Cardiac fibroblast (primary cell): ENCODE results near the gene SMG6.

ENCODE experiments used
- DNase-seq, 2 donors: peaks; one replicate each; pipeline versions ENCODE4 v3.0.0 to v3.0.0-alpha.2; 2010; ENCODE audit warnings: low read depth in 2 of 2
- H3K4me3 ChIP-seq, 2 donors: replicated peaks in 1 of 2; 1 replicate in 1 of 2; 2 replicates in 1 of 2; pipeline ENCODE4 v1.5.1; 2011; ENCODE audit warnings: low read depth in 2 of 2, low read length in 2 of 2, mild to moderate bottlenecking in 2 of 2, moderate library complexity in 1 of 2
- TF ChIP-seq, protein P1 (sequence below): IDR thresholded peaks from one replicate; pipeline ENCODE4 v1.5.1; 2011; ENCODE audit warnings: low read depth, mild to moderate bottlenecking, low read length, inconsistent platforms

The SMG6 gene

GRCh38 chr17:2222901-2223616 lies 80.5 kb downstream of the SMG6 start:
- DNase-seq: peak; percentile 74 to 87
- no peak overlapping the region for H3K4me3 ChIP-seq
- TF ChIP-seq, protein P1, sequence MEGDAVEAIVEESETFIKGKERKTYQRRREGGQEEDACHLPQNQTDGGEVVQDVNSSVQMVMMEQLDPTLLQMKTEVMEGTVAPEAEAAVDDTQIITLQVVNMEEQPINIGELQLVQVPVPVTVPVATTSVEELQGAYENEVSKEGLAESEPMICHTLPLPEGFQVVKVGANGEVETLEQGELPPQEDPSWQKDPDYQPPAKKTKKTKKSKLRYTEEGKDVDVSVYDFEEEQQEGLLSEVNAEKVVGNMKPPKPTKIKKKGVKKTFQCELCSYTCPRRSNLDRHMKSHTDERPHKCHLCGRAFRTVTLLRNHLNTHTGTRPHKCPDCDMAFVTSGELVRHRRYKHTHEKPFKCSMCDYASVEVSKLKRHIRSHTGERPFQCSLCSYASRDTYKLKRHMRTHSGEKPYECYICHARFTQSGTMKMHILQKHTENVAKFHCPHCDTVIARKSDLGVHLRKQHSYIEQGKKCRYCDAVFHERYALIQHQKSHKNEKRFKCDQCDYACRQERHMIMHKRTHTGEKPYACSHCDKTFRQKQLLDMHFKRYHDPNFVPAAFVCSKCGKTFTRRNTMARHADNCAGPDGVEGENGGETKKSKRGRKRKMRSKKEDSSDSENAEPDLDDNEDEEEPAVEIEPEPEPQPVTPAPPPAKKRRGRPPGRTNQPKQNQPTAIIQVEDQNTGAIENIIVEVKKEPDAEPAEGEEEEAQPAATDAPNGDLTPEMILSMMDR: no peak

DNA sequence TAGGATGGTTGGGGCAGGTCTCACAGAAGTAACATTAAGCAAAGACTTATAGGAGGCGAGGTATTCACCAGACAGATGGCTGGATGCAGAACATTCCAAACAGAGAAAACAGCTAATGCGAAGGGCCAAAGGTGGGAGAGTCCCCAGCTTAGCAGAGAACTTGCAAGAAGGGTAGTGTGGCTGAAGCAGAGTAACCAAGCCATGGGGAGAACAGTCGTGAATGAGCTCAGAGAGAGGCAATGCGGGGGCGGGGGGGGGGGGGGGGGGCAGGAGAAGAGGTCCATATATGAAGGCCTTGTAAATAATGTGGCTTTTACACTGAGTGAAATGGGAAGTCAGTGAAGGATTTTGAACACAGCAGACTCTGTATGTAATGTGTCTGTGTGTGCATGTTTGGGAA lies 81.3 kb downstream of the SMG6 start:
- DNase-seq: no peak
- no peak overlapping the region for H3K4me3 ChIP-seq
- TF ChIP-seq, protein P1: no peak

GRCh38 chr17:2218426-2218825 lies 85.2 kb downstream of the SMG6 start:
- TF ChIP-seq, protein P1: no peak
- H3K4me3 ChIP-seq: no peak overlapping the region
- no peak for DNase-seq

DNA sequence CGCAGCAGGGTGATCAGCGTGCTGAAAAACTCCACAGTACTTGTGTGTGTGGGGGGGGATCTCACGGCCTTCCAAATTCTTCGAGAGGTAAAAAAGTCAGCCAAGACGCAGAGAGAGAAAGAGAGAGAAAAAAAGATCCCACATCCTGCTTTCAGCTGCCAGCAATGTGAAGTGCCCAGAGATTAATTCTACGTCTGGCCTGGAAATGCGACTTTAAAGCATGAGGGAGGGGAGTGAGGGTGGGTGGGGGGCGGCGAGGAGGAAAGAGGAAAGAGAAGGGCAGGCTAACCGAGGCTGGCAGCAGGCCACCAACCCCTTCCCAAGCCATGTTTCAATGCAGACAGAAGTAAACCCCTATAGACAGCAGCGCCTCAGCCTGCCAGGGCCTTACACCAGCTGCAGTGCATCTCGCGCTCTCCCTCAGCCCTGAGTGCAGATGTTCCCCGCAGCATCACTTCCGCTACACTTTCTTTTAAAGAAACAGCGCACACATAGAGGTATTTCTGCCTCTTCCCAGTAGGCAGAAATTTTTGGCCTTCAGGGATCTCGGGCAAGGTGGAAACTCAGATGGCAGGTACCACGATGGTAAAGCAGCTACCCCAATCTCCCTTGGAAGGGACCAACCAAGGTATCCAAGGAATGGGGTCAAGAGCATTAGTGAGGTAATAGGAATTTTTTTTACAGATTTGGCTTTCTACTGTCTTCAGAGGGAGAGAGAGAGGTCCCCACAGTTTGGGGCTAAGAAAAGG lies 87.8 kb downstream of the SMG6 start:
- TF ChIP-seq, protein P1: no peak
- peak; percentile 88 to 97 for DNase-seq
- H3K4me3 ChIP-seq: peak overlapping the region in 1 of 2 donors; percentile 40

GRCh38 chr17:2214929-2215615 lies 88.5 kb downstream of the SMG6 start:
- peak; percentile 70 to 75 for DNase-seq
- TF ChIP-seq, protein P1: no peak
- peak overlapping the region in 1 of 2 donors; percentile 36 for H3K4me3 ChIP-seq

DNA sequence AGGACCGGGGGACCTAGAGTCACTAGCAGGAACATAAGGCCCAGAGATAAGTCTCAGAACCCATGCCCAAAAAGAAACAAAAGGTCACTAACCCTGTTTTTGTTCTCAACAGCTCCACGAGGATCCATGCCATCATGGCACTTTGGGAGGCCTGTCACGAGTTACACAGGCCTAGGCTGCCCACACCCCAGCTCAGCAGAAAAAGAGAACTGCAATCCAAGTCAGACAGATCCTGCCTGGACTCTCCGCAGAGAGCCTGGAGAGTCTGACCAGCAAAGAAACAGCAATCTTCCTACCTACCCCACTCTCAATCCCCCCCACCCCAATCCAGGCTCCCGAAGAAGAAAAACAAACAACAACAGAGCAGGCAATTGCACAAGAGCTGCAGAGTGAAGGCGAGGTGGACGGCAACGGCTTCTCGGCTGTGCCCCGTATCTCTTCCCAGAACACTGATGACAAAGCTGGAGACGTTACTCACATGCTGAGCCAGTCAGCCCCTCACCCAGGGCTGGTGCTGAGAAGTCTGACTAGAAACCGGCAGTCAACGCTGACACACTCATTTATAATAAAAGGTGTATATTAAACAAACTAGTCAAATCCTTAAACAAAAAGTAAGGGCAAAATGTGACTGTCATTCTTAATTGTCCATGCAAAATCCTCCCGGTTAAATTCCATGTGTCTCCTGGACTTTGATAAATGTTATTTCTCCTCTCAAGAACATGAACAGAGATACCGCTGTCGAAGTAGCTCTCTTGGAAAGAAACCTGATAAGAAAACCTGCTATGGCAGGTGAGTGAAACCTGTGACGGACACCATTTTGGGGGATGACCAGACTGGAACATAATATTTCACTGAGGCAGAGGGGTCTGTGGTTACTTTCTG lies 89.3 kb downstream of the SMG6 start:
- TF ChIP-seq, protein P1: no peak
- peak overlapping the region in 1 of 2 donors; percentile 36 for H3K4me3 ChIP-seq
- peak; percentile 95 for DNase-seq
